Osteoblast (primary cell): ENCODE data around the gene FAM151A. TPM values are rescaled to one million over a fixed set of nuclear protein-coding genes. Genes with fewer than 3 reads are reported as not detected.

Source experiments
- DNase-seq: peaks from one replicate; pipeline ENCODE4 v3.0.0; 2011; ENCODE audit warnings: low spot score, mixed read lengths; ENCODE audit not compliant: insufficient read length; ENCODE audit errors: missing footprints
- H2AFZ ChIP-seq: 2 replicates; pipeline ENCODE4 v1.6.0; 2011; ENCODE audit warnings: mild to moderate bottlenecking, low read length
- H3K27ac ChIP-seq: 2 replicates; pipeline ENCODE4 v1.5.1; 2011; ENCODE audit warnings: mild to moderate bottlenecking, low read depth, low read length, moderate library complexity
- H3K27me3 ChIP-seq: 2 replicates; pipeline ENCODE4 v1.6.0; 2012; ENCODE audit warnings: mild to moderate bottlenecking, control low read depth, inconsistent platforms, low read length, moderate library complexity; ENCODE audit not compliant: insufficient read depth
- H3K36me3 ChIP-seq: 2 replicates; pipeline ENCODE4 v1.5.1; 2011; ENCODE audit warnings: mild to moderate bottlenecking, low read length, control low read depth, moderate library complexity; ENCODE audit not compliant: insufficient read depth
- H3K4me1 ChIP-seq: 2 replicates; pipeline ENCODE4 v1.5.1; 2011; ENCODE audit warnings: mild to moderate bottlenecking, low read length, control low read depth, moderate library complexity; ENCODE audit not compliant: insufficient read depth
- H3K4me2 ChIP-seq: 2 replicates; pipeline ENCODE4 v1.6.0; 2011; ENCODE audit warnings: mild to moderate bottlenecking, low read length; ENCODE audit not compliant: insufficient read depth
- H3K4me3 ChIP-seq: fragments of 200-600 bp; sonication (generic); 3 replicates; pipeline ENCODE4 v1.5.1; 2012; ENCODE audit warnings: mild to moderate bottlenecking, low read length, inconsistent platforms; ENCODE audit not compliant: insufficient read depth
- H3K79me2 ChIP-seq: 2 replicates; pipeline ENCODE4 v1.6.0; 2012; ENCODE audit warnings: mild to moderate bottlenecking, low read length, control low read depth, inconsistent platforms; ENCODE audit not compliant: insufficient read depth
- H3K9me3 ChIP-seq: 2 replicates; pipeline ENCODE4 v1.5.1; 2011; ENCODE audit warnings: low read depth, low read length, control low read depth
- H4K20me1 ChIP-seq: 2 replicates; pipeline ENCODE4 v1.6.0; 2012; ENCODE audit warnings: mild to moderate bottlenecking, low read length, control low read depth; ENCODE audit not compliant: insufficient read depth
- CTCF ChIP-seq: IDR thresholded peaks from 2 replicates; pipeline ENCODE4 v1.5.1; 2011; ENCODE audit warnings: mild to moderate bottlenecking, low read depth, low read length, moderate library complexity; ENCODE audit errors: extremely low read depth
- total RNA-seq: library from RNA; depleted of rRNA; stranded (reverse); fragments of >200 nt; gene quantifications from 2 replicates; pipeline ENCODE4 v1.2.3, GENCODE V29; 2012

FAM151A gene
- total RNA-seq, 1 donor: not detected

GRCh38 chr1:54666333-54666732 is 43.0 kb upstream of the FAM151A start:
- no peak for DNase-seq
- Histone ChIP-seq H3K4me1 (no peaks in the 10 kb centered on the region), H3K27ac (no peak overlapping the region), H3K4me3 (no peak overlapping the region), H3K36me3 (no peaks in the 10 kb centered on the region), H3K79me2 (no peaks in the 10 kb centered on the region), H3K27me3 (no peaks in the 10 kb centered on the region), H3K9me3 (no peaks in the 10 kb centered on the region), H2AFZ (no peak overlapping the region), H4K20me1 (no peaks in the 10 kb centered on the region), H3K4me2 (no peak overlapping the region)
- no peak for TF ChIP-seq CTCF

DNA sequence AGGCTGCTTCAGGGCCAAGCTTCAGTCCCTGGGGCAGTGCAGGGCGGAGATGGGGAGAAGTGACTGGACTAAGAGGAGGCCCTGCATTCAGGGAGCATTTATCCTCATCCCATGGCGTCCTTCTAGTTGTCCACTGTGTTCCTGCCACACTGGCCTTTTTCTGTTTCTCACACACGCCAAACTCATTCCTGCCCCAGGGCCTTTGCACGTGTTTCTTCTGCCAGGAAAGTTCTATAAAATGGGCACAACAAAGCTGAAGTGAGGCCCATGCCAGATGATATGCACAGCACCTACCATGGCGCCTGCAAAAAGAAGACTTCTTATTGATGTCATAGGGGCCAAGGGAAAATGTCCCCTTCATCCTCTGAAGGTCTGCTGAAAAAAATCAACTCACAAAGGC is 42.5 kb upstream of the FAM151A start:
- TF ChIP-seq CTCF: no peak

DNA sequence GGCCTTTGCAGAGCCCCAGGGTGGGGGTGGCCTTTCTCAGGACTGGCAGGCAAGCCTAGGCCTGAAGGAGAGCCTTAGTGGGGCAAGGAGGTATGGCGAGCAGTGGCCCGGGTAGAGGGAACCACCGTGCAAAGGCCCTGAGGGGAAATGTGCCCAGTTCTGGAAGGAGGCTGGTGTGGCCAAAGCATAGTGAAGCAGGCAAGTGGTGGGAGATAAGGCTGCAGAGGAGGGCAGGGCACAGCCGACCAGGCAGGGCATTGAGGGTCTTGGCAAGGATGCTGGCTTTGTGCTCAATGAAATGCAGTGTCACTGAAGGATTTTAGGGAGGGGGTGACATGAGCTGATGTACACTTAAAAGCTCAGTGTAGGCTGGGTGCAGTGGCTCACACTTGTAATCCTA is 41.0 kb upstream of the FAM151A start:
- DNase-seq: no peak
- H3K4me1 ChIP-seq: no peaks in the 10 kb centered on the region
- no peaks in the 10 kb centered on the region for H3K9me3 ChIP-seq
- TF ChIP-seq CTCF: no peak
- no peaks in the 10 kb centered on the region for H3K79me2 ChIP-seq
- H3K27ac ChIP-seq: no peak overlapping the region
- no peaks in the 10 kb centered on the region for H4K20me1 ChIP-seq
- H3K27me3 ChIP-seq: no peaks in the 10 kb centered on the region
- H3K36me3 ChIP-seq: no peaks in the 10 kb centered on the region
- H3K4me3 ChIP-seq: no peak overlapping the region
- no peak overlapping the region for H3K4me2 ChIP-seq
- H2AFZ ChIP-seq: no peak overlapping the region

More for the DNA sequence above, 42.5 kb upstream of the FAM151A start:
- H2AFZ ChIP-seq: no peak overlapping the region
- no peak for DNase-seq
- no peaks in the 10 kb centered on the region for H3K27me3 ChIP-seq
- no peak overlapping the region for H3K4me2 ChIP-seq
- H3K27ac ChIP-seq: no peak overlapping the region
- no peaks in the 10 kb centered on the region for H3K4me1 ChIP-seq
- no peaks in the 10 kb centered on the region for H3K79me2 ChIP-seq
- H4K20me1 ChIP-seq: no peaks in the 10 kb centered on the region
- no peak overlapping the region for H3K4me3 ChIP-seq
- no peaks in the 10 kb centered on the region for H3K36me3 ChIP-seq
- H3K9me3 ChIP-seq: no peaks in the 10 kb centered on the region

DNA sequence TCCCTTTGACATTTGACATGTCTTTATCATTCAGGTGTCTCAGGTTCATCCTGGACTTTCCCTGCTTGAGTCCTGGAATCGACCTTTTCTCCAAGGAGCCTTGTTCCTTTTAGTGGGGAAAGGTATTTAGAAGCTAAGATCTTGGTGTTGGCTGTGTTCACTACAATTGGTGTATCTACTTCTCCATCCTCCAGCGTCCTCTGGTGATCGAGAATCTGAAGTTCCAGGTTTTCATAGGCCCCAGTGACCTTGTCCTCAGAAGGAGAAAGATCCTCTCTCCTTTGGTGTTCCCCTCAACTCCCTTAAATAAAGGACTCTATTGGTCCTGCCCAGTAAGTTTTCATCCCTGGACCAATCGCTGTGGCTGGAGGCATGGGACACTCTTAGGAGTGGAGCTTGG is 40.4 kb upstream of the FAM151A start:
- TF ChIP-seq CTCF: no peak
- no peaks in the 10 kb centered on the region for H4K20me1 ChIP-seq

More for the DNA sequence above, 40.4 kb upstream of the FAM151A start:
- Histone ChIP-seq H3K27ac (no peak overlapping the region), H3K4me3 (no peak overlapping the region), H3K4me2 (no peak overlapping the region), H3K27me3 (no peaks in the 10 kb centered on the region), H3K9me3 (no peaks in the 10 kb centered on the region), H3K36me3 (no peaks in the 10 kb centered on the region), H2AFZ (no peak overlapping the region), H3K79me2 (no peaks in the 10 kb centered on the region), H3K4me1 (no peaks in the 10 kb centered on the region)
- DNase-seq: no peak
